ENCODE measurements around the gene NDST1. TPM values are rescaled to one million over a fixed set of nuclear protein-coding genes. Genes with fewer than 3 reads are reported as not detected.

The NDST1 gene
- total RNA-seq, 2 experiments from 2014 or later: 9.5 to 26.6 TPM

DNA sequence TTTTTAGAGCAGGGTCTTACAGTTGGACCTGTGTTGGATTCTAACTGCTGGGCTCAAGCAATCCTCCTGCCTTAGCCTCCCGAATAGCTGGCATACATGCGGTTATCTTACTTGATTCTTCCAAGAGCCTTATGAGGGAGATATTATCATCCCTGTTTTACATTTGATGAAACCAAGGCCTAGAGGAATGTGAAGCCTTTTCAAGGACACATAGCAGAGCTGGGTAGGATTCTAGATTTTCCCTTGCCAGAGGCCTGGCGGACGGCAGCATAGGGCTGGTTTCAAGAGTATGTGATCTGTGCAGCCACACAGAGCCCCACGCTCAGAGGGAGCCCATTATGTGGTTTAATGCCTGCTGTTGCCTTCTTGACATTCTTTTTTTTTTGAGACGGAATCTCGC, 24.2 kb downstream of the NDST1 start:
- 0 out of 2 replicates have a peak, but pooled peaks cover 5% of the 10 kb centered on the region for H4K20me1 ChIP-seq (ENCODE audit: insufficient read depth, low read length)
- no peak overlapping the region for H3K4me3 ChIP-seq (ENCODE audit: low read depth, low read length, poor library complexity, severe bottlenecking)
- no peaks in the 10 kb centered on the region for H3K9me2 ChIP-seq (ENCODE audit: insufficient read depth, low read length)
- peaks cover 40% of the 10 kb centered on the region for H3K36me3 ChIP-seq (ENCODE audit: insufficient read depth, low read length)
- H3K9me3 ChIP-seq (ENCODE audit: low read length): no peaks in the 10 kb centered on the region
- no peaks in the 10 kb centered on the region for H3K4me1 ChIP-seq (ENCODE audit: insufficient read depth, low read length, poor library complexity, severe bottlenecking)
- no peaks in the 10 kb centered on the region for H3K79me2 ChIP-seq (ENCODE audit: insufficient read depth, low read depth, low read length)
- intact Hi-C loops (cut with micrococcal nuclease; ENCODE audit: unreplicated experiment): no loop called here
- ChIA-PET POLR2A (no interaction called here), CTCF (ENCODE audit: unreplicated experiment) (no interaction called here)
- TF ChIP-seq, protein P1, sequence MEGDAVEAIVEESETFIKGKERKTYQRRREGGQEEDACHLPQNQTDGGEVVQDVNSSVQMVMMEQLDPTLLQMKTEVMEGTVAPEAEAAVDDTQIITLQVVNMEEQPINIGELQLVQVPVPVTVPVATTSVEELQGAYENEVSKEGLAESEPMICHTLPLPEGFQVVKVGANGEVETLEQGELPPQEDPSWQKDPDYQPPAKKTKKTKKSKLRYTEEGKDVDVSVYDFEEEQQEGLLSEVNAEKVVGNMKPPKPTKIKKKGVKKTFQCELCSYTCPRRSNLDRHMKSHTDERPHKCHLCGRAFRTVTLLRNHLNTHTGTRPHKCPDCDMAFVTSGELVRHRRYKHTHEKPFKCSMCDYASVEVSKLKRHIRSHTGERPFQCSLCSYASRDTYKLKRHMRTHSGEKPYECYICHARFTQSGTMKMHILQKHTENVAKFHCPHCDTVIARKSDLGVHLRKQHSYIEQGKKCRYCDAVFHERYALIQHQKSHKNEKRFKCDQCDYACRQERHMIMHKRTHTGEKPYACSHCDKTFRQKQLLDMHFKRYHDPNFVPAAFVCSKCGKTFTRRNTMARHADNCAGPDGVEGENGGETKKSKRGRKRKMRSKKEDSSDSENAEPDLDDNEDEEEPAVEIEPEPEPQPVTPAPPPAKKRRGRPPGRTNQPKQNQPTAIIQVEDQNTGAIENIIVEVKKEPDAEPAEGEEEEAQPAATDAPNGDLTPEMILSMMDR (conservative IDR thresholded peaks at IDR 0.05; ENCODE audit: low read length): no peak
- TF ChIP-seq EZH2phosphoT487 (IDR thresholded peaks at IDR 0.05; ENCODE audit: borderline replicate concordance, low read depth, low read length): no peak
- no peak overlapping the region for H3K27ac ChIP-seq (ENCODE audit: low read depth, low read length, poor library complexity, severe bottlenecking)
- no peak for DNase-seq (ENCODE audit: low spot score)
- no TSS peak for BruUV-seq (replicated peaks)
- H2AFZ ChIP-seq (ENCODE audit: low read length): no peak overlapping the region
- H3K4me2 ChIP-seq (ENCODE audit: low read length): no peak overlapping the region

DNA sequence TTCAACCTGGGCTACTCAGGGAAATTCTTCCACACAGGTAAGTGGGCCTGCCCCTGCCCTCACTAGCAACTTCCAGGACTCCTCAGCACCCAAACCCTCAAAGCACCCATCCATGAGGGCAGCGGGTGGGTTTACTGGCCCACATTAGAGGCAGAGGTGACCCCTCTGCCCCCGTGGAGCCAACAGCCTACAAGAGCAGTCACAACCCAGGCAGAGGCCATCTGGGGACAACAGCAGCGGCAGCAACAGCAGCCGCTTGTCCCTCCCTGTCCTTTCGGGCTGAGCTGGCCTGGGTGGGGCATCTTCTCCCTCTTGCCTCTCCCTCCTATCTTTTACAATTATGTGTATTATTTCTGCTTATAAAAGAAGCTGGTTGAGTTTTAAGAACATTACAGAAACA, 25.1 kb downstream of the NDST1 start:
- POLR2A ChIA-PET: no interaction called here
- no peaks in the 10 kb centered on the region for H3K4me1 ChIP-seq (ENCODE audit: insufficient read depth, low read length, poor library complexity, severe bottlenecking)
- H2AFZ ChIP-seq (ENCODE audit: low read length): no peak overlapping the region
- no peaks in the 10 kb centered on the region for H3K9me3 ChIP-seq (ENCODE audit: low read length)
- no peak for TF ChIP-seq EZH2phosphoT487 (IDR thresholded peaks at IDR 0.05; ENCODE audit: borderline replicate concordance, low read depth, low read length)
- TF ChIP-seq, protein P1 (conservative IDR thresholded peaks at IDR 0.05; ENCODE audit: low read length): no peak
- BruUV-seq (replicated peaks): no TSS peak
- intact Hi-C loops (cut with micrococcal nuclease; ENCODE audit: unreplicated experiment): no loop called here
- CTCF ChIA-PET (ENCODE audit: unreplicated experiment): no interaction called here
- no peaks in the 10 kb centered on the region for H3K79me2 ChIP-seq (ENCODE audit: insufficient read depth, low read depth, low read length)
- DNase-seq (ENCODE audit: low spot score): no peak
- H3K4me2 ChIP-seq (ENCODE audit: low read length): no peak overlapping the region
- H3K9me2 ChIP-seq (ENCODE audit: insufficient read depth, low read length): no peaks in the 10 kb centered on the region
- no peak overlapping the region for H3K4me3 ChIP-seq (ENCODE audit: low read depth, low read length, poor library complexity, severe bottlenecking)
- no peak overlapping the region for H3K27ac ChIP-seq (ENCODE audit: low read depth, low read length, poor library complexity, severe bottlenecking)
- peaks cover 44% of the 10 kb centered on the region for H3K36me3 ChIP-seq (ENCODE audit: insufficient read depth, low read length)
- 0 out of 2 replicates have a peak, but pooled peaks cover 5% of the 10 kb centered on the region for H4K20me1 ChIP-seq (ENCODE audit: insufficient read depth, low read length)

DNA sequence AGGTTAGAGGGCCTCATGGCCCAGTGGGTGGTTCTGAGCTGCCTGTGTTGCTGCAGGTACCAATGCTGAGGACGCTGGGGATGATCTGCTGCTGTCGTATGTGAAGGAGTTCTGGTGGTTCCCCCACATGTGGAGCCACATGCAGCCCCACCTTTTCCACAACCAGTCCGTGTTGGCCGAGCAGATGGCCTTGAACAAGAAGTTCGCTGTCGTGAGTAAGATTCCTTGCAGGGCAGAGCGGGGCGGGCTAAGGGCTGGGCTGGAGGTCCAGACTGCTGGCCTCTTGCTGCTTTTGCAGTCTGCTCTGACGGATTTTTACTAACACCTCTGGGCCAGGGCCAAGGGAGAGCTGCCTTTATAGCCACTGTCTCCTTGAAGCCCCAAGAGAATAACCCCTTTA, 26.9 kb downstream of the NDST1 start:
- no TSS peak for BruUV-seq (replicated peaks)
- POLR2A ChIA-PET: interaction anchor here (0.7 kb wide), 1 partner anchor 50 kb away, joined by 3 read pairs; no protein-coding TSS in a partner anchor
- CTCF ChIA-PET (ENCODE audit: unreplicated experiment): no interaction called here

More for the DNA sequence above, 26.9 kb downstream of the NDST1 start:
- no peaks in the 10 kb centered on the region for H3K4me1 ChIP-seq (ENCODE audit: insufficient read depth, low read length, poor library complexity, severe bottlenecking)
- 0 out of 2 replicates have a peak, but pooled peaks cover under 1% of the 10 kb centered on the region for H4K20me1 ChIP-seq (ENCODE audit: insufficient read depth, low read length)
- H3K27ac ChIP-seq (ENCODE audit: low read depth, low read length, poor library complexity, severe bottlenecking): no peak overlapping the region
- H2AFZ ChIP-seq (ENCODE audit: low read length): no peak overlapping the region
- H3K9me3 ChIP-seq (ENCODE audit: low read length): no peaks in the 10 kb centered on the region
- intact Hi-C loops (cut with micrococcal nuclease; ENCODE audit: unreplicated experiment): no loop called here
- H3K4me2 ChIP-seq (ENCODE audit: low read length): no peak overlapping the region
- DNase-seq (ENCODE audit: low spot score): no peak
- H3K4me3 ChIP-seq (ENCODE audit: low read depth, low read length, poor library complexity, severe bottlenecking): no peak overlapping the region
- H3K36me3 ChIP-seq (ENCODE audit: insufficient read depth, low read length): peaks cover 50% of the 10 kb centered on the region
- no peaks in the 10 kb centered on the region for H3K79me2 ChIP-seq (ENCODE audit: insufficient read depth, low read depth, low read length)
- no peaks in the 10 kb centered on the region for H3K9me2 ChIP-seq (ENCODE audit: insufficient read depth, low read length)
- TF ChIP-seq, protein P1 (conservative IDR thresholded peaks at IDR 0.05; ENCODE audit: low read length): no peak
- TF ChIP-seq EZH2phosphoT487 (IDR thresholded peaks at IDR 0.05; ENCODE audit: borderline replicate concordance, low read depth, low read length): no peak
